Astrocyte (in vitro differentiated cells and primary cell): ENCODE measurements around the gene OR11G2. TPM values are rescaled to one million over a fixed set of nuclear protein-coding genes. Genes with fewer than 3 reads are reported as not detected.
"Not testable (repeated sequence)": the region's sequence is repeated elsewhere in the genome, so short reads cannot be mapped to it uniquely, and the experiment has no call there.

Experiments used
- DNase-seq: peaks from one replicate; pipeline ENCODE4 v3.0.0-alpha.2; 2010; ENCODE audit warnings: low read depth
- FAIRE-seq: peaks from 2 replicates; lab custom pipeline; 2011; peaks lifted over from hg19 to GRCh38; lab: Jason Lieb, UNC
- H2AFZ ChIP-seq: 2 replicates; pipeline ENCODE4 v1.6.0; 2012; ENCODE audit warnings: low read depth, low read length, inconsistent platforms
- H3K27ac ChIP-seq: 2 replicates; pipeline ENCODE4 v1.5.1; 2011; ENCODE audit warnings: low read depth, low read length, inconsistent platforms
- H3K27me3 ChIP-seq: 2 replicates; pipeline ENCODE4 v1.6.0; 2011; ENCODE audit warnings: low read length, inconsistent platforms; ENCODE audit not compliant: insufficient read depth
- H3K36me3 ChIP-seq: 2 replicates; pipeline ENCODE4 v1.5.1; 2011; ENCODE audit warnings: low read length, inconsistent platforms; ENCODE audit not compliant: insufficient read depth
- H3K4me1 ChIP-seq: 2 replicates; pipeline ENCODE4 v1.5.1; 2011; ENCODE audit warnings: low read length, inconsistent platforms; ENCODE audit not compliant: insufficient read depth
- H3K4me2 ChIP-seq: 2 replicates; pipeline ENCODE4 v1.6.0; 2012; ENCODE audit warnings: low read length, inconsistent platforms
- H3K4me3 ChIP-seq: 2 replicates; pipeline ENCODE4 v1.5.1; 2011; ENCODE audit warnings: low read depth, mild to moderate bottlenecking, low read length, inconsistent platforms; ENCODE audit not compliant: insufficient read depth
- H3K79me2 ChIP-seq: 2 replicates; pipeline ENCODE4 v1.6.0; 2012; ENCODE audit warnings: mild to moderate bottlenecking, low read length, inconsistent platforms; ENCODE audit not compliant: insufficient read depth
- H3K9ac ChIP-seq: 2 replicates; pipeline ENCODE4 v1.6.0; 2012; ENCODE audit warnings: mild to moderate bottlenecking, low read length, inconsistent platforms
- H3K9me3 ChIP-seq: 2 replicates; pipeline ENCODE4 v1.5.1; 2012; ENCODE audit warnings: low read depth, mild to moderate bottlenecking, low read length, inconsistent platforms; ENCODE audit not compliant: insufficient read depth
- H4K20me1 ChIP-seq: 2 replicates; pipeline ENCODE4 v1.6.0; 2012; ENCODE audit warnings: low read length, inconsistent platforms; ENCODE audit not compliant: insufficient read depth
- H3K27ac Mint-ChIP-seq: one replicate; pipeline ENCODE4 v1.8.0; 2021; ENCODE audit warnings: mild to moderate bottlenecking, mixed read lengths; ENCODE audit not compliant: unreplicated experiment
- H3K27me3 Mint-ChIP-seq: one replicate; pipeline ENCODE4 v1.8.0; 2021; ENCODE audit warnings: low read depth, mixed read lengths; ENCODE audit not compliant: unreplicated experiment
- H3K36me3 Mint-ChIP-seq: one replicate; pipeline ENCODE4 v1.8.0; 2021; ENCODE audit warnings: low read depth, mixed read lengths; ENCODE audit not compliant: unreplicated experiment
- H3K4me1 Mint-ChIP-seq: one replicate; pipeline ENCODE4 v1.8.0; 2021; ENCODE audit warnings: low read depth, mixed read lengths; ENCODE audit not compliant: unreplicated experiment
- H3K4me3 Mint-ChIP-seq: one replicate; pipeline ENCODE4 v1.8.0; 2021; ENCODE audit warnings: mild to moderate bottlenecking, moderate library complexity, mixed read lengths; ENCODE audit not compliant: unreplicated experiment
- H3K9me3 Mint-ChIP-seq: one replicate; pipeline ENCODE4 v1.8.0; 2021; ENCODE audit warnings: mild to moderate bottlenecking, mixed read lengths; ENCODE audit not compliant: unreplicated experiment
- EZH2 ChIP-seq: IDR thresholded peaks from 2 replicates; pipeline ENCODE4 v1.6.1; 2012; ENCODE audit warnings: mild to moderate bottlenecking, low read length, inconsistent platforms; ENCODE audit not compliant: insufficient read depth
- total RNA-seq: library from RNA; stranded (reverse); gene quantifications from 2 replicates; pipeline ENCODE4 v1.2.1, GENCODE V29; 2021
- TF ChIP-seq, protein P1 (sequence below): IDR thresholded peaks from 2 replicates; pipeline ENCODE4 v1.5.1; 2011; ENCODE audit warnings: low read depth, mild to moderate bottlenecking, inconsistent platforms, low read length, moderate library complexity; ENCODE audit not compliant: insufficient read depth

OR11G2 gene
- total RNA-seq, 1 donor from 2014 or later, result not detected

DNA sequence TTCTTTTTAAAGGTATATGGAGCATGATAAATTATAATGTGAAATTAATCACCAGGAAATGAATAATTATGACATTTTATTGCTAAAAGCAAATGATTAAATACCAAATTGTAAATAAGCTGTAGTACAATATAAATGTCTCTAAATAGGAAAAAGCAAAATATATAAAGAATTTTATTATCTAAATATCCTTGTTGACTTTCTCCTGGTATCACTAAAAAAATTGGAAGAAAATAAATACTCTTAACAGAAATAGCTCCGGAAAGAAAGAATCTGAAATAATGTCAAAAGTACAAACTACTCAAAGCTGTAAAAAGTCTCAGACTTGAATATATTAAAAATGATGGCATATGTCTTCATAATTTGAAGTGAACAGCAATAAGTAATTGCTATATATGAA is 38.0 kb downstream of the OR11G2 start, which contains the start of gene OR11H7:
Gene OR11H7 (plus strand): TSS at position 301 of the 400 bp plus-strand sequence.
- Histone ChIP-seq H3K27me3 (no peaks in the 10 kb centered on the region), H3K79me2 (no peaks in the 10 kb centered on the region), H2AFZ (no peak within 1 kb of the TSS), H3K9ac (no peak within 1 kb of the TSS), H4K20me1 (no peaks in the 10 kb centered on the region), H3K36me3 (no peaks in the 10 kb centered on the region), H3K4me3 (no peak within 1 kb of the TSS), H3K4me1 (no peaks in the 10 kb centered on the region), H3K27ac (no peak within 1 kb of the TSS), H3K4me2 (no peak within 1 kb of the TSS), H3K9me3 (peaks cover 15% of the 10 kb centered on the region)
- Mint-ChIP-seq H3K4me3 (no peak within 1 kb of the TSS), H3K27ac (no peak within 1 kb of the TSS), H3K9me3 (peaks cover 12% of the 10 kb centered on the region), H3K36me3 (no peaks in the 10 kb centered on the region), H3K4me1 (no peaks in the 10 kb centered on the region), H3K27me3 (no peaks in the 10 kb centered on the region)
- no peak for DNase-seq
- no peak for FAIRE-seq
- TF ChIP-seq EZH2, result no peak

DNA sequence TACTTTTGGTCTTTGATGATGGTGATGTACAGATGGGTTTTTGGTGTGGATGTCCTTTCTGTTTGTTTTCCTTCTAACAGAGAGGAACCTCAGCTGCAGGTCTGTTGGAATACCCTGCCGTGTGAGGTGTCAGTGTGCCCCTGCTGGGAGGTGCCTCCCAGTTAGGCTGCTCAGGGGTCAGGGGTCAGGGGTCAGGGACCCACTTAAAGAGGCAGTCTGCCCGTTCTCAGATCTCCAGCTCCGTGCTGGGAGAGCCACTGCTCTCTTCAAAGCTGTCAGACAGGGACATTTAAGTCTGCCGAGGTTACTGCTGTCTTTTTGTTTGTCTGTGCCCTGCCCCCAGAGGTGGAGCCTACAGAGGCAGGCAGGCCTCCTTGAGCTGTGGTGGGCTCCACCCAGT is 44.7 kb downstream of the OR11G2 start:
- not testable (repeated sequence) for H3K4me1 ChIP-seq, H3K9me3 ChIP-seq, FAIRE-seq, H3K27me3 Mint-ChIP-seq, H2AFZ ChIP-seq, H3K27me3 ChIP-seq, DNase-seq, H3K27ac Mint-ChIP-seq, H3K36me3 Mint-ChIP-seq, H3K36me3 ChIP-seq, H3K79me2 ChIP-seq, H4K20me1 ChIP-seq, H3K9ac ChIP-seq, H3K9me3 Mint-ChIP-seq, H3K4me3 ChIP-seq, H3K4me1 Mint-ChIP-seq, H3K4me2 ChIP-seq, H3K27ac ChIP-seq, H3K4me3 Mint-ChIP-seq

DNA sequence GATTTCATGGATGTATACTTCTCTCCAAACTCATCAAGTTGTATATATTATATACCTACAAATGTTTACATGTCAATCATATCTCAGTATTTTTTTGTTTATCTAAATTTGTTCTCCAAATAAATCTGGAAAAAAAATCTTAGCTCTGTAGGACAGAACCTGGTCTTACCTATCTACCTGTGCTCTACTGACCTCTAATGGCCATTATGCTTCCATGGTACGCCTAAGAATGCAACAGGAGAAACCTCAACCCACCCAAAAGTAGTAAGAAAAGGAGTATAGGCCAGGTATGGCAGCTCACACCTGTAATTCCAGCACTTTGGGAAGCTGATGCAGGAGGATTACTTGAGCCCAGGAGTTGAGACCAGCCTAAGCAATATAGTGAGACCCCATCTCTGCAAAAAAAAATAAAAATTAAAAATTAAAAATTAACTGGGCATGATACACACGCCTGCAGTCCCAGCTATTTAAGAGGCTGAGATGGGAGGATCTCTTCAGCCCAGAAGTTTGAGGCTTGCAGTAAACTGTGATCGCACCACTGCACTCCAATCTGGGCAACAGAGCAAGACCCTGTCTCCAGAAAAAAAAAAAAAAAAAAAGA is 57.0 kb downstream of the OR11G2 start:
- H3K27ac Mint-ChIP-seq, result no peak overlapping the region
- no peak overlapping the region for H3K4me3 Mint-ChIP-seq
- TF ChIP-seq, protein P1, sequence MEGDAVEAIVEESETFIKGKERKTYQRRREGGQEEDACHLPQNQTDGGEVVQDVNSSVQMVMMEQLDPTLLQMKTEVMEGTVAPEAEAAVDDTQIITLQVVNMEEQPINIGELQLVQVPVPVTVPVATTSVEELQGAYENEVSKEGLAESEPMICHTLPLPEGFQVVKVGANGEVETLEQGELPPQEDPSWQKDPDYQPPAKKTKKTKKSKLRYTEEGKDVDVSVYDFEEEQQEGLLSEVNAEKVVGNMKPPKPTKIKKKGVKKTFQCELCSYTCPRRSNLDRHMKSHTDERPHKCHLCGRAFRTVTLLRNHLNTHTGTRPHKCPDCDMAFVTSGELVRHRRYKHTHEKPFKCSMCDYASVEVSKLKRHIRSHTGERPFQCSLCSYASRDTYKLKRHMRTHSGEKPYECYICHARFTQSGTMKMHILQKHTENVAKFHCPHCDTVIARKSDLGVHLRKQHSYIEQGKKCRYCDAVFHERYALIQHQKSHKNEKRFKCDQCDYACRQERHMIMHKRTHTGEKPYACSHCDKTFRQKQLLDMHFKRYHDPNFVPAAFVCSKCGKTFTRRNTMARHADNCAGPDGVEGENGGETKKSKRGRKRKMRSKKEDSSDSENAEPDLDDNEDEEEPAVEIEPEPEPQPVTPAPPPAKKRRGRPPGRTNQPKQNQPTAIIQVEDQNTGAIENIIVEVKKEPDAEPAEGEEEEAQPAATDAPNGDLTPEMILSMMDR, result no peak
- no peak for TF ChIP-seq EZH2

More for the DNA sequence above, 57.0 kb downstream of the OR11G2 start:
- Histone ChIP-seq H4K20me1 (no peaks in the 10 kb centered on the region), H2AFZ (no peak overlapping the region), H3K4me2 (no peak overlapping the region), H3K36me3 (no peaks in the 10 kb centered on the region), H3K27me3 (no peaks in the 10 kb centered on the region), H3K4me3 (no peak overlapping the region), H3K9me3 (no peaks in the 10 kb centered on the region), H3K79me2 (no peaks in the 10 kb centered on the region), H3K27ac (no peak overlapping the region), H3K4me1 (no peaks in the 10 kb centered on the region), H3K9ac (no peak overlapping the region)
- FAIRE-seq (no peak), DNase-seq (no peak)
- Mint-ChIP-seq H3K27me3 (no peaks in the 10 kb centered on the region), H3K4me1 (no peaks in the 10 kb centered on the region), H3K9me3 (peaks cover 9% of the 10 kb centered on the region), H3K36me3 (no peaks in the 10 kb centered on the region)

Other genes starting within 250 kb of the OR11G2 start
- gene OR4K15, start 215.3 kb upstream of the OR11G2 start, total RNA-seq, result not detected in 2 replicates
- not detected in 2 replicates for gene OR4Q2, start 188.7 kb upstream of the OR11G2 start, total RNA-seq
- gene OR4K14, start 171.6 kb upstream of the OR11G2 start, total RNA-seq, result not detected in 2 replicates
- gene OR4K13, start 154.9 kb upstream of the OR11G2 start, total RNA-seq, result not detected in 2 replicates
- gene OR4L1, start 130.9 kb upstream of the OR11G2 start, total RNA-seq, result not detected in 2 replicates
- not detected in 2 replicates for gene OR4K17, start 80.2 kb upstream of the OR11G2 start, total RNA-seq
- gene OR4N5, start 52.1 kb upstream of the OR11G2 start, total RNA-seq, result not detected in 2 replicates
- gene OR11H6, start 32.8 kb downstream of the OR11G2 start, total RNA-seq, result not detected in 2 replicates
- gene OR11H7, start 38.1 kb downstream of the OR11G2 start, total RNA-seq, result not detected in 2 replicates
- gene OR11H4, start 48.4 kb downstream of the OR11G2 start, total RNA-seq, result not detected in 2 replicates
- gene TTC5, start 115.1 kb downstream of the OR11G2 start, total RNA-seq, result 25.4 and 26.1 TPM in 2 replicates
- 78.5 and 89.1 TPM in 2 replicates for gene CCNB1IP1, start 142.4 kb downstream of the OR11G2 start, total RNA-seq
- gene PARP2, start 152.7 kb downstream of the OR11G2 start, total RNA-seq, result 20.9 and 21.5 TPM in 2 replicates
- gene TEP1, start 222.6 kb downstream of the OR11G2 start, total RNA-seq, result 21.0 and 28.4 TPM in 2 replicates
- 0.07 TPM in 1 of 2 replicates, not detected in the other for gene KLHL33, start 245.3 kb downstream of the OR11G2 start, total RNA-seq